K562 (cell line): ENCODE results near the gene JAKMIP2. TPM values are rescaled to one million over a fixed set of nuclear protein-coding genes. Genes with fewer than 3 reads are reported as not detected.

Experiments
- ATAC-seq: fragments of 200-7000 bp; cut with Tn5 transposase; 3 replicates; pipeline ENCODE4 v1.9.1; 2020; ENCODE audit warnings: moderate library complexity
- BruUV-seq: library from RNA; stranded (reverse); fragments of 400-500 nt; replicated peaks from 2 replicates; lab custom pipeline; 2021; lab: Mats Ljungman, UMichigan
- CTCF ChIA-PET: fragments of 300-600 bp; formaldehyde crosslinking; extraction: SDS; loops from one replicate; lab custom pipeline; 2021; ENCODE audit warnings: low intra/inter-chr PET ratio; lab: Yijun Ruan, JAX
- POLR2A ChIA-PET: fragments of 300-600, 350-650 bp; sonication (Branson Sonifier 250); formaldehyde crosslinking; extraction: SDS; loops from one replicate; lab custom pipeline; 2021; ENCODE audit warnings: antibody characterized with exemption, inconsistent platforms; lab: Yijun Ruan, JAX
- DNase-seq, 4 experiments: peaks; one replicate each; pipeline versions ENCODE4 v3.0.0 to v3.0.0-alpha.2; 2011 to 2018; ENCODE audit warnings: low spot score in 3 of 4, mixed read lengths in 3 of 4; ENCODE audit errors: extremely low read depth in 1 of 4
- FAIRE-seq: peaks from 2 replicates; lab custom pipeline; 2011; peaks lifted over from hg19 to GRCh38; lab: Jason Lieb, UNC
- H2AFZ ChIP-seq: 2 replicates; pipeline ENCODE4 v1.6.0; 2011; ENCODE audit warnings: low read depth, low read length, control low read depth, inconsistent platforms
- H3K27ac ChIP-seq: fragments of 200-600 bp; 3 replicates; pipeline ENCODE4 v1.8.0; 2011; ENCODE audit warnings: low read depth, mild to moderate bottlenecking, control low read depth, inconsistent platforms, low read length, moderate library complexity, mixed read lengths; ENCODE audit errors: extremely low read depth
- H3K27me3 ChIP-seq, 2 experiments: fragments of 300-600 bp in 1 of 2; 2 replicates in 1 of 2; 3 replicates in 1 of 2; pipeline versions ENCODE4 v1.6.0 to v1.8.0; 2011; ENCODE audit warnings: inconsistent platforms in 2 of 2, low read length in 2 of 2, mild to moderate bottlenecking in 1 of 2, mixed read lengths in 1 of 2, moderate library complexity in 1 of 2; ENCODE audit not compliant: control insufficient read depth in 2 of 2, insufficient read depth in 2 of 2
- H3K36me3 ChIP-seq: fragments of 300-600 bp; 3 replicates; pipeline ENCODE4 v1.8.0; 2011; ENCODE audit warnings: mild to moderate bottlenecking, low read length, inconsistent platforms; ENCODE audit not compliant: control insufficient read depth, insufficient read depth
- H3K4me1 ChIP-seq, 2 experiments: fragments of 200-600 bp in 1 of 2; replicated peaks in 1 of 2; 2 replicates in 1 of 2; 3 replicates in 1 of 2; pipeline versions ENCODE4 v1.5.1 to v1.8.0; 2011; ENCODE audit warnings: inconsistent platforms in 2 of 2, low read length in 2 of 2, mild to moderate bottlenecking in 1 of 2, mixed read lengths in 1 of 2, moderate library complexity in 1 of 2; ENCODE audit not compliant: control insufficient read depth in 2 of 2, insufficient read depth in 2 of 2
- H3K4me2 ChIP-seq: 2 replicates; pipeline ENCODE4 v1.6.1; 2011; ENCODE audit warnings: low read length, control low read depth, inconsistent platforms, mixed read lengths; ENCODE audit not compliant: insufficient read depth
- H3K4me3 ChIP-seq: fragments of 200-600 bp; sonication (generic), shearing (Covaris generic); 2 replicates; pipeline ENCODE4 v1.5.1; 2016; ENCODE audit warnings: control low read depth, inconsistent platforms
- H3K79me2 ChIP-seq: fragments of 200-600 bp; 3 replicates; pipeline ENCODE4 v1.8.0; 2011; ENCODE audit warnings: low read length, inconsistent platforms; ENCODE audit not compliant: control insufficient read depth, insufficient read depth
- H3K9ac ChIP-seq, 2 experiments: 2 replicates each; pipeline versions ENCODE4 v1.6.0 to v1.6.1; 2011; ENCODE audit warnings: low read depth in 2 of 2, low read length in 2 of 2, control low read depth in 1 of 2, inconsistent platforms in 1 of 2, mild to moderate bottlenecking in 1 of 2, mixed read lengths in 1 of 2; ENCODE audit not compliant: insufficient read depth in 1 of 2
- H3K9me1 ChIP-seq: one replicate; pipeline ENCODE4 v1.6.0; 2011; ENCODE audit warnings: inconsistent platforms, mild to moderate bottlenecking, low read length, moderate library complexity; ENCODE audit not compliant: control insufficient read depth, insufficient read depth
- H3K9me3 ChIP-seq: replicated peaks from 2 replicates; pipeline ENCODE4 v1.5.1; 2011; ENCODE audit warnings: low read depth, low read length, inconsistent platforms; ENCODE audit not compliant: control insufficient read depth, insufficient read depth
- H4K20me1 ChIP-seq: replicated peaks from 2 replicates; pipeline ENCODE4 v1.6.1; 2011; ENCODE audit warnings: low read length, inconsistent platforms, mixed read lengths; ENCODE audit not compliant: control insufficient read depth, insufficient read depth
- EP400 ChIP-seq: fragments of 450-650 bp; IDR thresholded peaks from 2 replicates; pipeline ENCODE4 v1.6.1; 2017; ENCODE audit warnings: antibody characterized with exemption, mild to moderate bottlenecking, moderate library complexity
- GABPA ChIP-seq: fragments of 200-800 bp; sonication (Bioruptor generic); conservative IDR thresholded peaks from 2 replicates; pipeline ENCODE4 v1.6.1; 2016; ENCODE audit warnings: low read depth, missing genetic modification characterization, missing compliant biosample characterization
- GATAD2A ChIP-seq: fragments of 450-650 bp; IDR thresholded peaks from 2 replicates; pipeline ENCODE4 v1.6.1; 2017
- KAT8 ChIP-seq: fragments of 450-650 bp; IDR thresholded peaks from 2 replicates; pipeline ENCODE4 v1.6.1; 2016; ENCODE audit warnings: low read depth, mild to moderate bottlenecking
- MAFK ChIP-seq: IDR thresholded peaks from 2 replicates; pipeline ENCODE4 v1.6.1; 2011; ENCODE audit warnings: low read length, improper control_type of control experiment
- MECOM ChIP-seq: fragments of 250-450 bp; sonication (Bioruptor Pico); IDR thresholded peaks from 2 replicates; pipeline ENCODE4 v1.8.0; 2022; ENCODE audit warnings: inconsistent platforms
- PCBP1 ChIP-seq: fragments of 200-400 bp; formaldehyde crosslinking; IDR thresholded peaks from 2 replicates; pipeline ENCODE4 v1.6.1; 2018; ENCODE audit warnings: mild to moderate bottlenecking, low read depth, low read length; ENCODE audit not compliant: poor library complexity, severe bottlenecking
- PKNOX1 ChIP-seq: fragments of 450-650 bp; IDR thresholded peaks from 2 replicates; pipeline ENCODE4 v1.6.1; 2016
- RBBP5 ChIP-seq: fragments of 200-600 bp; sonication (generic); IDR thresholded peaks from 2 replicates; pipeline ENCODE4 v1.6.1; 2012; ENCODE audit warnings: borderline replicate concordance, mild to moderate bottlenecking, low read length, control low read depth, inconsistent platforms; ENCODE audit not compliant: insufficient read depth, poor library complexity, severe bottlenecking
- RHOXF2B ChIP-seq: fragments of 250-450 bp; sonication (Bioruptor Pico); conservative IDR thresholded peaks from 2 replicates; pipeline ENCODE4 v1.5.1; 2021
- SIX5 ChIP-seq, 2 experiments: IDR thresholded peaks; 2 replicates each; pipeline ENCODE4 v1.6.1; 2011; ENCODE audit warnings: low read length in 2 of 2, borderline replicate concordance in 1 of 2, low read depth in 1 of 2, mild to moderate bottlenecking in 1 of 2, moderate library complexity in 1 of 2; ENCODE audit not compliant: insufficient read depth in 1 of 2
- THRA ChIP-seq: fragments of 450-650 bp; IDR thresholded peaks from 2 replicates; pipeline ENCODE4 v1.6.1; 2017; ENCODE audit warnings: mild to moderate bottlenecking, moderate library complexity
- ZNF24 ChIP-seq: fragments of 450-650 bp; IDR thresholded peaks from 2 replicates; pipeline ENCODE4 v1.6.1; 2016
- ZNF589 ChIP-seq: fragments of 200-800 bp; sonication (Bioruptor generic); IDR thresholded peaks from 2 replicates; pipeline ENCODE4 v1.6.1; 2016; ENCODE audit warnings: low read depth, missing genetic modification characterization, missing compliant biosample characterization
- ZNF740 ChIP-seq, 3 experiments: fragments of 200-800 bp in 1 of 3; sonication (Bioruptor generic) in 1 of 3; sonication (generic) in 1 of 3; formaldehyde crosslinking in 1 of 3; IDR thresholded peaks; 2 replicates each; pipeline versions ENCODE4 v1.6.1 to v1.8.0; 2016 to 2022; ENCODE audit warnings: mild to moderate bottlenecking in 2 of 3, missing compliant biosample characterization in 2 of 3, missing genetic modification characterization in 2 of 3, missing genetic modification reagents in 1 of 3
- WGBS: fragments of 100-300 bp; shearing (Covaris generic); methylation state at CpG from one replicate; pipeline ENCODE4 v1.1.6; 2016; ENCODE audit warnings: low coverage, mixed read lengths; ENCODE audit not compliant: insufficient coverage; ENCODE audit errors: missing lambda C conversion rate; 5-methylcytosine and 5-hydroxymethylcytosine counted together
- in situ Hi-C: fragments of 300-500 bp; cut with MboI; formaldehyde crosslinking; loops from 4 replicates; pipeline ENCODE4 v1.15.0; 2018; ENCODE audit warnings: inconsistent platforms, mixed read lengths
- intact Hi-C: fragments of 100-400 bp; cut with micrococcal nuclease; formaldehyde crosslinking; loops from 2 replicates; pipeline ENCODE4 v1.14.2; 2022
- polyA plus RNA-seq, 8 experiments: library from polyadenylated mRNA; depleted of rRNA in 4 of 8; stranded (reverse) in 5 of 8; unstranded in 3 of 8; fragments of >200 nt; fragmentation: Nextera tagmentation in 2 of 8; fragmentation: Illumina TruSeq in 1 of 8; extraction: Ambion mirVana in 2 of 8; extraction: Trizol in 1 of 8; gene quantifications; 2 replicates each; pipeline versions ENCODE4 v1.2.1 to v1.2.3, GENCODE V29; 2011 to 2014; ENCODE audit warnings: inconsistent platforms in 1 of 8, missing spikeins in 1 of 8
- total RNA-seq, 7 experiments: library from RNA; depleted of rRNA in 6 of 7; stranded (reverse); fragments of >200 nt in 6 of 7; fragmentation: Illumina TruSeq in 2 of 7; extraction: Trizol in 2 of 7; gene quantifications; 2 replicates each; pipeline versions ENCODE4 v1.2.1 to v1.2.3, GENCODE V29; 2011 to 2021; ENCODE audit warnings: low replicate concordance in 1 of 7

The JAKMIP2 gene
- total and polyA plus RNA-seq, 9 of the 15 experiments (the other 6 are each of a cell fraction or from before 2014, with no cell fraction given): not detected

GRCh38 chr5:147689426-147689825 lies 93.1 kb downstream of the JAKMIP2 start (continued):
- TF ChIP-seq THRA (no peak), GATAD2A (no peak), PKNOX1 (no peak)
- TF ChIP-seq, all 486 proteins: peak for 0

- no peaks in the 10 kb centered on the region; the same call in 1 of the 2 replicates for H3K9me3 ChIP-seq
- no peaks in the 10 kb centered on the region for H3K9me1 ChIP-seq
- no peaks in the 10 kb centered on the region for H3K79me2 ChIP-seq
- no peak overlapping the region for H3K27ac ChIP-seq
- in situ Hi-C loops (no loop called here), intact Hi-C loops (no loop called here)
- no peak overlapping the region for H3K4me2 ChIP-seq
- 2% methylated on average over 8 of the region's 8 CpGs for WGBS
- no peak overlapping the region for H3K4me3 ChIP-seq
- no peaks in the 10 kb centered on the region for H3K4me1 ChIP-seq
- ChIA-PET POLR2A (no interaction called here), CTCF (no interaction called here)
- H3K27me3 ChIP-seq: no peaks in the 10 kb centered on the region
- H2AFZ ChIP-seq: no peak overlapping the region
- H4K20me1 ChIP-seq: no peaks in the 10 kb centered on the region
- DNase-seq (no peak), ATAC-seq (no peak), FAIRE-seq (no peak)
- BruUV-seq: no TSS peak
- no peak overlapping the region for H3K9ac ChIP-seq
- H3K36me3 ChIP-seq: no peaks in the 10 kb centered on the region
- TF ChIP-seq RHOXF2B (no peak), ZNF24 (no peak), THRA (no peak), MECOM (CRISPR knock-in tag) (no peak), SIX5 (IDR thresholded peaks at IDR 0.05; ENCODE audit: borderline replicate concordance in 1 of 2, insufficient read depth in 1 of 2, low read depth in 1 of 2, low read length in 2 of 2) (no peak), ZNF740 (CRISPR knock-in tag; IDR thresholded peaks at IDR 0.05) (no peak), ZNF740 (tag; IDR thresholded peaks at IDR 0.05) (no peak), PCBP1 (no peak), EP400 (no peak), ZNF589 (no peak), GABPA (no peak), RBBP5 (no peak), MAFK (no peak), KAT8 (no peak)
Measured at GRCh38 chr5:147688656-147689356, 93.7 kb downstream of the JAKMIP2 start.
